ENCODE data around the gene DOK1.
A peak's percentile ranks its signal among the peaks of the same experiment; 100 is the strongest.
"Not testable (repeated sequence)": the region's sequence is repeated elsewhere in the genome, so short reads cannot be mapped to it uniquely, and the experiment has no call there.

DOK1 gene

GRCh38 chr2:74548900-74549826, 5.4 kb upstream of the DOK1 start:
- DNase-seq (ENCODE audit: low spot score), result peak; percentile 77

GRCh38 chr2:74550231-74550630, 4.3 kb upstream of the DOK1 start:
- DNase-seq (ENCODE audit: low spot score), result no peak

GRCh38 chr2:74551530-74551929, 3.0 kb upstream of the DOK1 start:
- DNase-seq (ENCODE audit: low spot score), result no peak

- DNase-seq (ENCODE audit: low spot score), result no peak
Observed at GRCh38 chr2:74551942-74552913, 2.3 kb upstream of the DOK1 start.

- DNase-seq (ENCODE audit: low spot score), result no peak
Observed at GRCh38 chr2:74552914-74553811, 1.4 kb upstream of the DOK1 start.

- peak; percentile 47 for DNase-seq (ENCODE audit: low spot score)
Observed at GRCh38 chr2:74554820-74555531, 456 bp downstream of the DOK1 start.

GRCh38 chr2:74555610-74556103, 1.1 kb downstream of the DOK1 start:
- no peak for DNase-seq (ENCODE audit: low spot score)

GRCh38 chr2:74556159-74556558, 1.6 kb downstream of the DOK1 start:
- DNase-seq (ENCODE audit: low spot score), result no peak

- no peak for DNase-seq (ENCODE audit: low spot score)
Observed at GRCh38 chr2:74556831-74557370, 2.4 kb downstream of the DOK1 start.

GRCh38 chr2:74558284-74559230, 4.0 kb downstream of the DOK1 start:
- DNase-seq (ENCODE audit: low spot score), result no peak

- no peak for DNase-seq (ENCODE audit: low spot score)
Observed at GRCh38 chr2:74559912-74560311, 5.4 kb downstream of the DOK1 start.

- DNase-seq (ENCODE audit: low spot score), result no peak
Observed at GRCh38 chr2:74560591-74560990, 6.1 kb downstream of the DOK1 start.

GRCh38 chr2:74561022-74561421, 6.5 kb downstream of the DOK1 start:
- not testable (repeated sequence) for DNase-seq (ENCODE audit: low spot score)

- DNase-seq (ENCODE audit: low spot score), result no peak
Observed at GRCh38 chr2:74562126-74562775, 7.7 kb downstream of the DOK1 start.

- DNase-seq (ENCODE audit: low spot score), result no peak
Observed at GRCh38 chr2:74564222-74564621, 9.7 kb downstream of the DOK1 start.

GRCh38 chr2:74566076-74566753, 11.7 kb downstream of the DOK1 start:
- DNase-seq (ENCODE audit: low spot score), result no peak

- no peak for DNase-seq (ENCODE audit: low spot score)
Observed at GRCh38 chr2:74566754-74567085, 12.2 kb downstream of the DOK1 start.

- DNase-seq (ENCODE audit: low spot score), result no peak
Observed at GRCh38 chr2:74567881-74568280, 13.4 kb downstream of the DOK1 start.
